CD14-positive monocyte (primary cell): ENCODE results near the gene GARNL3. TPM values are rescaled to one million over a fixed set of nuclear protein-coding genes. Genes with fewer than 3 reads are reported as not detected.

Experiments
- DNase-seq, 3 donors: peaks; one replicate each; pipeline ENCODE4 v3.0.0-alpha.2; 2011 to 2022
- H2AFZ ChIP-seq: 2 replicates; pipeline ENCODE4 v1.6.0; 2012; ENCODE audit warnings: mild to moderate bottlenecking, low read depth, low read length, inconsistent platforms; ENCODE audit not compliant: insufficient read depth, poor library complexity, severe bottlenecking
- H3K27ac ChIP-seq, 2 donors: 1 replicate in 1 of 2; 2 replicates in 1 of 2; pipeline ENCODE4 v1.5.1; 2012 to 2013; ENCODE audit warnings: low read length in 2 of 2, control low read depth in 1 of 2, inconsistent platforms in 1 of 2, low read depth in 1 of 2, mild to moderate bottlenecking in 1 of 2
- H3K27me3 ChIP-seq, 2 donors: one replicate each; pipeline versions ENCODE4 v1.6.0 to v1.6.1; 2011 to 2013; ENCODE audit warnings: low read length in 2 of 2; ENCODE audit not compliant: control insufficient read depth in 2 of 2, insufficient read depth in 2 of 2
- H3K36me3 ChIP-seq, 2 donors: replicated peaks in 1 of 2; 1 replicate in 1 of 2; 2 replicates in 1 of 2; pipeline versions ENCODE4 v1.5.1 to v1.6.1; 2012 to 2013; ENCODE audit warnings: low read length in 2 of 2, control low read depth in 1 of 2, inconsistent platforms in 1 of 2, mild to moderate bottlenecking in 1 of 2; ENCODE audit not compliant: insufficient read depth in 2 of 2, control insufficient read depth in 1 of 2
- H3K4me1 ChIP-seq, 2 donors: 1 replicate in 1 of 2; 2 replicates in 1 of 2; pipeline versions ENCODE4 v1.5.1 to v1.6.1; 2012 to 2013; ENCODE audit warnings: low read length in 2 of 2, control low read depth in 1 of 2, inconsistent platforms in 1 of 2, mild to moderate bottlenecking in 1 of 2, moderate library complexity in 1 of 2; ENCODE audit not compliant: insufficient read depth in 2 of 2, control insufficient read depth in 1 of 2
- H3K4me2 ChIP-seq: replicated peaks from 2 replicates; pipeline ENCODE3; 2012; ENCODE audit warnings: low read length, moderate library complexity, mild to moderate bottlenecking; ENCODE audit not compliant: poor library complexity, severe bottlenecking; ENCODE audit errors: extremely low read depth
- H3K4me3 ChIP-seq, 3 experiments: fragments of 200-600 bp in 1 of 3; sonication (generic) in 1 of 3; replicated peaks in 1 of 3; 1 replicate in 2 of 3; 2 replicates in 1 of 3; pipeline ENCODE4 v1.5.1; 2011 to 2013; ENCODE audit warnings: low read length in 3 of 3, mild to moderate bottlenecking in 3 of 3, control low read depth in 2 of 3, low read depth in 2 of 3, inconsistent platforms in 1 of 3, moderate library complexity in 1 of 3
- H3K79me2 ChIP-seq: 2 replicates; pipeline ENCODE4 v1.6.0; 2012; ENCODE audit warnings: mild to moderate bottlenecking, control low read depth, inconsistent platforms, low read length, moderate library complexity; ENCODE audit not compliant: insufficient read depth
- H3K9ac ChIP-seq: 2 replicates; pipeline ENCODE4 v1.6.0; 2017; ENCODE audit warnings: low read length, mild to moderate bottlenecking; ENCODE audit not compliant: insufficient read depth, poor library complexity, severe bottlenecking
- H3K9me3 ChIP-seq, 2 donors: replicated peaks in 1 of 2; 1 replicate in 1 of 2; 2 replicates in 1 of 2; pipeline versions ENCODE4 v1.5.1 to v1.6.1; 2012 to 2013; ENCODE audit warnings: low read length in 2 of 2, control low read depth in 1 of 2; ENCODE audit not compliant: control insufficient read depth in 1 of 2, insufficient read depth in 1 of 2
- H4K20me1 ChIP-seq: 2 replicates; pipeline ENCODE4 v1.6.0; 2012; ENCODE audit warnings: mild to moderate bottlenecking, low read length, control low read depth, moderate library complexity; ENCODE audit not compliant: insufficient read depth
- H3K27ac Mint-ChIP-seq, 7 donors: one replicate each; pipeline ENCODE4 v1.8.0; 2020; ENCODE audit warnings: mild to moderate bottlenecking in 7 of 7, mixed read lengths in 7 of 7, moderate library complexity in 6 of 7, inconsistent platforms in 2 of 7
- H3K27me3 Mint-ChIP-seq, 3 donors: one replicate each; pipeline ENCODE4 v1.8.0; 2021 to 2022; ENCODE audit warnings: low read depth in 3 of 3, mild to moderate bottlenecking in 3 of 3, mixed read lengths in 3 of 3, moderate library complexity in 3 of 3, inconsistent platforms in 1 of 3
- H3K36me3 Mint-ChIP-seq, 2 donors: one replicate each; pipeline ENCODE4 v1.8.0; 2020; ENCODE audit warnings: mixed read lengths in 2 of 2, inconsistent platforms in 1 of 2, mild to moderate bottlenecking in 1 of 2
- H3K4me1 Mint-ChIP-seq: one replicate; pipeline ENCODE4 v1.8.0; 2020; ENCODE audit warnings: mild to moderate bottlenecking, mixed read lengths
- H3K4me3 Mint-ChIP-seq, 2 donors: one replicate each; pipeline ENCODE4 v1.8.0; 2020; ENCODE audit warnings: mild to moderate bottlenecking in 2 of 2, mixed read lengths in 2 of 2, moderate library complexity in 1 of 2
- H3K9me3 Mint-ChIP-seq, 7 donors: one replicate each; pipeline ENCODE4 v1.8.0; 2020 to 2022; ENCODE audit warnings: mixed read lengths in 7 of 7, mild to moderate bottlenecking in 6 of 7, moderate library complexity in 6 of 7, inconsistent platforms in 2 of 7
- WGBS: methylation state at CpG from one replicate; pipeline ENCODE4 v1.1.5; 2013; ENCODE audit warnings: missing lambda C conversion rate; ENCODE audit not compliant: insufficient coverage; 5-methylcytosine and 5-hydroxymethylcytosine counted together
- intact Hi-C, 2 donors: fragments of 100-400 bp; cut with micrococcal nuclease; formaldehyde crosslinking; loops; one replicate each; pipeline versions ENCODE4 v1.15.0 to v1.15.1; 2023
- polyA plus RNA-seq, 3 donors: library from polyadenylated mRNA; depleted of rRNA in 1 of 3; unstranded in 2 of 3; stranded (reverse) in 1 of 3; fragments of 300-500 nt in 2 of 3; fragments of >200 nt in 1 of 3; fragmentation: Illumina TruSeq in 2 of 3; gene quantifications; 1 replicate in 2 of 3; 2 replicates in 1 of 3; pipeline ENCODE4 v1.2.3, GENCODE V29; 2012 to 2021
- TF ChIP-seq, protein P1 (sequence below): fragments of 200-600 bp; IDR thresholded peaks from one replicate; pipeline ENCODE4 v1.8.0; 2022; ENCODE audit warnings: antibody characterized with exemption, mild to moderate bottlenecking

Gene GARNL3
- polyA plus RNA-seq, 3 donors, result 0.39 to 1.5 (median 0.94) TPM

DNA sequence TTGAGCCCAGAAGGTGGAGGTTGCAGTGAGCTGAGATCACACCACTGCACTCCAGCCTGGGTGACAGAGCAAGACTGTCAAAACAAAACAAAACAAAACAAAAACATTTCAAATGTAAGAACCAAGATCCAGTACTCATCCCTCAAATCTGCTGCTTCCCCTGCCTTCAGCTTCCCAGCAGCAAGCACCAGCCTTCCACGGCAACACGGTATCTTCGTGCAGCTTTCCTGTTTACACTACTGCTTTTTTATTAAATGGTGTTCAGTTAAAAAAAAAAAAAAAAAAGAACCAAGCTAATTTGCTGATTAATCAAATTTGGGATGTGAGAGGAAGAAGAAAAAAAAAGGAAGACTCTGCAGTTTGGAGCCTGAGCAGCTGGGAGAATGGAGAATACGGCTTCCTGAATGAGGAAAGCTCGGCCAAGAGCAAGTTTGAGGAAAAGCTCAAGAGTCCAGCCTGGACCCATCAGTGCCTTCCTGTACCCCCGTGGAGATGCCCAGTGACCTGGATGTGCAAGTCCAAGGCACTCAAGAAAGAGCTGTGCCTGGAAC lies 104.4 kb downstream of the GARNL3 start:
- no peaks in the 10 kb centered on the region for H3K9me3 Mint-ChIP-seq
- TF ChIP-seq, protein P1, sequence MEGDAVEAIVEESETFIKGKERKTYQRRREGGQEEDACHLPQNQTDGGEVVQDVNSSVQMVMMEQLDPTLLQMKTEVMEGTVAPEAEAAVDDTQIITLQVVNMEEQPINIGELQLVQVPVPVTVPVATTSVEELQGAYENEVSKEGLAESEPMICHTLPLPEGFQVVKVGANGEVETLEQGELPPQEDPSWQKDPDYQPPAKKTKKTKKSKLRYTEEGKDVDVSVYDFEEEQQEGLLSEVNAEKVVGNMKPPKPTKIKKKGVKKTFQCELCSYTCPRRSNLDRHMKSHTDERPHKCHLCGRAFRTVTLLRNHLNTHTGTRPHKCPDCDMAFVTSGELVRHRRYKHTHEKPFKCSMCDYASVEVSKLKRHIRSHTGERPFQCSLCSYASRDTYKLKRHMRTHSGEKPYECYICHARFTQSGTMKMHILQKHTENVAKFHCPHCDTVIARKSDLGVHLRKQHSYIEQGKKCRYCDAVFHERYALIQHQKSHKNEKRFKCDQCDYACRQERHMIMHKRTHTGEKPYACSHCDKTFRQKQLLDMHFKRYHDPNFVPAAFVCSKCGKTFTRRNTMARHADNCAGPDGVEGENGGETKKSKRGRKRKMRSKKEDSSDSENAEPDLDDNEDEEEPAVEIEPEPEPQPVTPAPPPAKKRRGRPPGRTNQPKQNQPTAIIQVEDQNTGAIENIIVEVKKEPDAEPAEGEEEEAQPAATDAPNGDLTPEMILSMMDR, result no peak
- no peak overlapping the region for H3K4me3 ChIP-seq
- H3K9ac ChIP-seq, result no peak overlapping the region
- peaks cover 0 to 7% of the 10 kb centered on the region in 2 donors for H3K4me1 ChIP-seq
- intact Hi-C loops, result no loop called here
- no peaks in the 10 kb centered on the region for H4K20me1 ChIP-seq
- no peak for DNase-seq
- H3K4me2 ChIP-seq, result no peak overlapping the region
- no peaks in the 10 kb centered on the region for H3K36me3 ChIP-seq
- H3K9me3 ChIP-seq, result no peaks in the 10 kb centered on the region
- no peak overlapping the region for H2AFZ ChIP-seq
- peaks cover 17% of the 10 kb centered on the region for H3K4me1 Mint-ChIP-seq
- H3K4me3 Mint-ChIP-seq, result peak overlapping the region; percentile 34 to 57
- H3K79me2 ChIP-seq, result no peaks in the 10 kb centered on the region
- H3K27me3 ChIP-seq, result no peaks in the 10 kb centered on the region
- WGBS, result 15% methylated on average over 3 of the region's 6 CpGs
- peak overlapping the region in 2 of 7 donors; percentile 7 to 52 for H3K27ac Mint-ChIP-seq
- peaks cover 6 to 16% (median 15%) of the 10 kb centered on the region in 3 donors for H3K27me3 Mint-ChIP-seq
- no peaks in the 10 kb centered on the region for H3K36me3 Mint-ChIP-seq
- no peak overlapping the region for H3K27ac ChIP-seq

DNA sequence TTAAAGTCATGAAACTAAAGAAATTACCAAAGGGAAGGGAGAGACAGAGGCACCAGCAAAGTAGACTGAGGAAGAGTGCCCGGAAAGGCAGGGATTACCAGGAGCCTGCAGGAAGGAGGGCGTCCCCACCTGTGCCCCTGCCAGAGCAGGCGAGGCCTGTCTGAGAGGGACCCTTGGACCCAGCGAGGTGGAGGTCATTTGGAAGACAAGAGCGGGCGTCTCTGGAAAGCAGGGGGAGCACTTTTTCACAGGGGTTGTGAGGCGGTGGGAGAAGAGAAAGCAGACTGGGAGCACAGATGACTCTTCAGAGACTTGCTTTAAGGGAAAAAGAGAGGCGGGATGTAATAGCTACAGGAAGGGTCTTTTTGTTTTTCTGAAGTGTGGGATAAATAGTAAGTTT lies 104.9 kb downstream of the GARNL3 start:
- intact Hi-C loops, result no loop called here
- H3K27me3 ChIP-seq, result no peaks in the 10 kb centered on the region
- no peaks in the 10 kb centered on the region for H3K9me3 Mint-ChIP-seq
- no peak overlapping the region for H3K4me3 Mint-ChIP-seq
- no peak overlapping the region for H3K9ac ChIP-seq
- H3K36me3 Mint-ChIP-seq, result no peaks in the 10 kb centered on the region
- H3K9me3 ChIP-seq, result no peaks in the 10 kb centered on the region
- whole genome bisulfite sequencing, result 88% methylated on average over 8 of the region's 8 CpGs
- H3K4me1 ChIP-seq, result peaks cover 0 to 7% of the 10 kb centered on the region in 2 donors
- H3K4me3 ChIP-seq, result no peak overlapping the region
- no peaks in the 10 kb centered on the region for H3K36me3 ChIP-seq
- H3K27ac ChIP-seq, result no peak overlapping the region
- H4K20me1 ChIP-seq, result no peaks in the 10 kb centered on the region
- peaks cover 6 to 16% (median 15%) of the 10 kb centered on the region in 3 donors for H3K27me3 Mint-ChIP-seq
- peak overlapping the region in 1 of 7 donors; percentile 7 for H3K27ac Mint-ChIP-seq
- TF ChIP-seq, protein P1, result no peak
- no peak overlapping the region for H3K4me2 ChIP-seq
- H2AFZ ChIP-seq, result no peak overlapping the region
- DNase-seq, result no peak
- no peaks in the 10 kb centered on the region for H3K79me2 ChIP-seq
- peaks cover 14% of the 10 kb centered on the region for H3K4me1 Mint-ChIP-seq
